Activated T-cell treated with anti-CD3 and anti-CD28 coated beads, Interleukin-2, amount 50 U/mL, for 72 hours (primary cell): ENCODE results near the gene NLGN1. TPM values are rescaled to one million over a fixed set of nuclear protein-coding genes. Genes with fewer than 3 reads are reported as not detected.

Experiments used
- ATAC-seq, 2 donors: fragments of 150-1000 bp; cut with Tn5 transposase; replicated peaks in 1 of 2; 2 replicates each; pipeline ENCODE4 v1.10.0; 2021; ENCODE audit warnings: moderate library complexity in 2 of 2, mild to moderate bottlenecking in 1 of 2
- DNase-seq, 2 donors: peaks; one replicate each; pipeline ENCODE4 v3.0.0; 2021 to 2022; ENCODE audit warnings: mixed read lengths in 1 of 2
- H3K27ac Mint-ChIP-seq: one replicate; pipeline ENCODE4 v1.8.0; 2022; ENCODE audit warnings: mild to moderate bottlenecking, moderate library complexity, mixed read lengths
- H3K27me3 Mint-ChIP-seq: one replicate; pipeline ENCODE4 v1.8.0; 2022; ENCODE audit warnings: low read depth, mixed read lengths
- H3K36me3 Mint-ChIP-seq, 2 donors: one replicate each; pipeline ENCODE4 v1.8.0; 2022; ENCODE audit warnings: mixed read lengths in 2 of 2, mild to moderate bottlenecking in 1 of 2; ENCODE audit not compliant: insufficient read depth in 2 of 2
- H3K4me1 Mint-ChIP-seq: one replicate; pipeline ENCODE4 v1.8.0; 2022; ENCODE audit warnings: low read depth, mixed read lengths
- H3K4me3 Mint-ChIP-seq, 2 donors: one replicate each; pipeline ENCODE4 v1.8.0; 2022; ENCODE audit warnings: mild to moderate bottlenecking in 2 of 2, mixed read lengths in 2 of 2, moderate library complexity in 2 of 2
- H3K9me3 Mint-ChIP-seq, 2 donors: one replicate each; pipeline ENCODE4 v1.8.0; 2022; ENCODE audit warnings: mixed read lengths in 2 of 2
- total RNA-seq, 2 donors: library from RNA; stranded (reverse); gene quantifications; one replicate each; pipeline ENCODE4 v1.2.3, GENCODE V29; 2022

The NLGN1 gene
- total RNA-seq, 2 donors from 2014 or later = not detected

GRCh38 chr3:174162550-174162949, 765.0 kb downstream of the NLGN1 start:
- no peaks in the 10 kb centered on the region for H3K27me3 Mint-ChIP-seq
- no peaks in the 10 kb centered on the region for H3K36me3 Mint-ChIP-seq
- DNase-seq (no peak), ATAC-seq (no peak)
- H3K9me3 Mint-ChIP-seq = peaks cover 3 to 21% of the 10 kb centered on the region in 2 donors
- H3K27ac Mint-ChIP-seq = no peak overlapping the region
- no peaks in the 10 kb centered on the region for H3K4me1 Mint-ChIP-seq
- H3K4me3 Mint-ChIP-seq = no peak overlapping the region

- DNase-seq = no peak
These were observed 770.5 kb downstream of the NLGN1 start for GRCh38 chr3:174168026-174168425.

GRCh38 chr3:174168538-174169254, 771.2 kb downstream of the NLGN1 start:
- Mint-ChIP-seq H3K4me1 (no peaks in the 10 kb centered on the region), H3K27ac (no peak overlapping the region), H3K4me3 (no peak overlapping the region), H3K36me3 (no peaks in the 10 kb centered on the region), H3K27me3 (no peaks in the 10 kb centered on the region), H3K9me3 (peaks cover 3 to 17% of the 10 kb centered on the region in 2 donors)
- DNase-seq (no peak), ATAC-seq (no peak)

More at GRCh38 chr3:174168026-174168425, 770.5 kb downstream of the NLGN1 start:
- no peak for ATAC-seq
- Mint-ChIP-seq H3K4me3 (no peak overlapping the region), H3K9me3 (peaks cover 3 to 18% of the 10 kb centered on the region in 2 donors), H3K27ac (no peak overlapping the region), H3K36me3 (no peaks in the 10 kb centered on the region), H3K4me1 (no peaks in the 10 kb centered on the region), H3K27me3 (no peaks in the 10 kb centered on the region)

- Mint-ChIP-seq H3K4me1 (no peaks in the 10 kb centered on the region), H3K36me3 (no peaks in the 10 kb centered on the region), H3K27me3 (no peaks in the 10 kb centered on the region), H3K27ac (no peak overlapping the region), H3K4me3 (no peak overlapping the region), H3K9me3 (peaks cover 3 to 12% of the 10 kb centered on the region in 2 donors)
- ATAC-seq (no peak), DNase-seq (no peak)
These were observed 772.2 kb downstream of the NLGN1 start for GRCh38 chr3:174169736-174170135.

GRCh38 chr3:174170248-174170647, 772.7 kb downstream of the NLGN1 start:
- peaks cover 1 to 10% of the 10 kb centered on the region in 2 donors for H3K9me3 Mint-ChIP-seq
- H3K36me3 Mint-ChIP-seq = no peaks in the 10 kb centered on the region
- H3K4me1 Mint-ChIP-seq = no peaks in the 10 kb centered on the region
- ATAC-seq = no peak
- H3K27me3 Mint-ChIP-seq = no peaks in the 10 kb centered on the region
- no peak for DNase-seq
- no peak overlapping the region for H3K4me3 Mint-ChIP-seq
- H3K27ac Mint-ChIP-seq = no peak overlapping the region

- Mint-ChIP-seq H3K4me1 (peaks cover 9% of the 10 kb centered on the region), H3K36me3 (no peaks in the 10 kb centered on the region), H3K27ac (no peak overlapping the region), H3K4me3 (no peak overlapping the region), H3K27me3 (peaks cover 7% of the 10 kb centered on the region), H3K9me3 (peaks cover 2 to 6% of the 10 kb centered on the region in 2 donors)
- DNase-seq = no peak
- ATAC-seq = no peak
These were observed 788.9 kb downstream of the NLGN1 start for GRCh38 chr3:174186377-174186989.

- DNase-seq (no peak), ATAC-seq (peak; percentile 36 to 45)
- Mint-ChIP-seq H3K27me3 (no peaks in the 10 kb centered on the region), H3K27ac (no peak overlapping the region), H3K9me3 (no peaks in the 10 kb centered on the region), H3K4me1 (peaks cover 13% of the 10 kb centered on the region), H3K4me3 (no peak overlapping the region), H3K36me3 (no peaks in the 10 kb centered on the region)
These were observed 793.8 kb downstream of the NLGN1 start for GRCh38 chr3:174191380-174191779.

GRCh38 chr3:174191895-174192294, 794.4 kb downstream of the NLGN1 start:
- Mint-ChIP-seq H3K27me3 (no peaks in the 10 kb centered on the region), H3K9me3 (no peaks in the 10 kb centered on the region), H3K4me1 (peaks cover 13% of the 10 kb centered on the region), H3K4me3 (no peak overlapping the region), H3K27ac (no peak overlapping the region), H3K36me3 (no peaks in the 10 kb centered on the region)
- no peak for ATAC-seq
- no peak for DNase-seq

- ATAC-seq = no peak
- no peaks in the 10 kb centered on the region for H3K27me3 Mint-ChIP-seq
- H3K36me3 Mint-ChIP-seq = no peaks in the 10 kb centered on the region
- no peak for DNase-seq
- H3K4me1 Mint-ChIP-seq = peaks cover 13% of the 10 kb centered on the region
- H3K4me3 Mint-ChIP-seq = no peak overlapping the region
- H3K27ac Mint-ChIP-seq = no peak overlapping the region
- H3K9me3 Mint-ChIP-seq = no peaks in the 10 kb centered on the region
These were observed 794.9 kb downstream of the NLGN1 start for GRCh38 chr3:174192471-174192870.

GRCh38 chr3:174193604-174194003, 796.1 kb downstream of the NLGN1 start:
- Mint-ChIP-seq H3K36me3 (no peaks in the 10 kb centered on the region), H3K27ac (no peak overlapping the region), H3K4me1 (peaks cover 13% of the 10 kb centered on the region), H3K27me3 (no peaks in the 10 kb centered on the region), H3K9me3 (no peaks in the 10 kb centered on the region), H3K4me3 (no peak overlapping the region)
- no peak for DNase-seq
- ATAC-seq = no peak

GRCh38 chr3:174197416-174197815, 799.9 kb downstream of the NLGN1 start:
- H3K36me3 Mint-ChIP-seq = no peaks in the 10 kb centered on the region
- H3K27ac Mint-ChIP-seq = no peak overlapping the region
- H3K4me1 Mint-ChIP-seq = no peaks in the 10 kb centered on the region
- H3K9me3 Mint-ChIP-seq = no peaks in the 10 kb centered on the region
- DNase-seq (no peak), ATAC-seq (no peak)
- H3K27me3 Mint-ChIP-seq = no peaks in the 10 kb centered on the region
- no peak overlapping the region for H3K4me3 Mint-ChIP-seq

- DNase-seq = no peak
- Mint-ChIP-seq H3K4me3 (no peak overlapping the region), H3K4me1 (no peaks in the 10 kb centered on the region), H3K9me3 (no peaks in the 10 kb centered on the region), H3K27ac (no peak overlapping the region), H3K36me3 (no peaks in the 10 kb centered on the region), H3K27me3 (no peaks in the 10 kb centered on the region)
- no peak for ATAC-seq
These were observed 800.7 kb downstream of the NLGN1 start for GRCh38 chr3:174198199-174198598.

GRCh38 chr3:174199696-174200095, 802.2 kb downstream of the NLGN1 start:
- H3K27me3 Mint-ChIP-seq = no peaks in the 10 kb centered on the region
- H3K4me3 Mint-ChIP-seq = no peak overlapping the region
- H3K4me1 Mint-ChIP-seq = no peaks in the 10 kb centered on the region
- DNase-seq (no peak), ATAC-seq (no peak)
- no peaks in the 10 kb centered on the region for H3K9me3 Mint-ChIP-seq
- H3K36me3 Mint-ChIP-seq = no peaks in the 10 kb centered on the region
- H3K27ac Mint-ChIP-seq = no peak overlapping the region

- H3K9me3 Mint-ChIP-seq = no peaks in the 10 kb centered on the region
- no peak for DNase-seq
- no peaks in the 10 kb centered on the region for H3K36me3 Mint-ChIP-seq
- H3K27me3 Mint-ChIP-seq = no peaks in the 10 kb centered on the region
- no peaks in the 10 kb centered on the region for H3K4me1 Mint-ChIP-seq
- no peak overlapping the region for H3K27ac Mint-ChIP-seq
- no peak for ATAC-seq
- no peak overlapping the region for H3K4me3 Mint-ChIP-seq
These were observed 804.6 kb downstream of the NLGN1 start for GRCh38 chr3:174202116-174202515.
